Colon (tissue), 2 donors: Measurements from ENCODE around the gene MTHFSD.

ENCODE experiments used
- FAIRE-seq: peaks from 2 replicates; lab custom pipeline; 2012; peaks lifted over from hg19 to GRCh38; lab: Jason Lieb, UNC
- donor health status: control.
- donor health status: control.

The MTHFSD gene

GRCh38 chr16:86550281-86550680 lies 4.8 kb downstream of the MTHFSD start:
- FAIRE-seq = no peak

GRCh38 chr16:86549893-86550190 lies 5.2 kb downstream of the MTHFSD start:
- no peak for FAIRE-seq

GRCh38 chr16:86549076-86549892 lies 5.8 kb downstream of the MTHFSD start:
- FAIRE-seq = no peak

GRCh38 chr16:86547286-86547685 lies 7.7 kb downstream of the MTHFSD start:
- no peak for FAIRE-seq

GRCh38 chr16:86546638-86547013 lies 8.4 kb downstream of the MTHFSD start:
- FAIRE-seq = no peak

GRCh38 chr16:86545954-86546637 lies 8.9 kb downstream of the MTHFSD start:
- no peak for FAIRE-seq

- no peak for FAIRE-seq
These were observed 9.6 kb downstream of the MTHFSD start for GRCh38 chr16:86545481-86545880.

- no peak for FAIRE-seq
These were observed 12.0 kb downstream of the MTHFSD start for GRCh38 chr16:86542756-86543750.

- no peak for FAIRE-seq
These were observed 13.5 kb downstream of the MTHFSD start for GRCh38 chr16:86541560-86541959.

- no peak for FAIRE-seq
These were observed 14.1 kb downstream of the MTHFSD start for GRCh38 chr16:86540894-86541293.

- FAIRE-seq = no peak
These were observed 16.7 kb downstream of the MTHFSD start for GRCh38 chr16:86538196-86538780.

- FAIRE-seq = no peak
These were observed 17.5 kb downstream of the MTHFSD start for GRCh38 chr16:86537486-86537885.

- FAIRE-seq = no peak
These were observed 18.4 kb downstream of the MTHFSD start for GRCh38 chr16:86536621-86537020.

- FAIRE-seq = no peak
These were observed 20.0 kb downstream of the MTHFSD start for GRCh38 chr16:86534779-86535615.

GRCh38 chr16:86533767-86534351 lies 21.2 kb downstream of the MTHFSD start:
- no peak for FAIRE-seq

GRCh38 chr16:86533076-86533475 lies 22.0 kb downstream of the MTHFSD start:
- FAIRE-seq = no peak

- no peak for FAIRE-seq
These were observed 22.6 kb downstream of the MTHFSD start for GRCh38 chr16:86532526-86532815.

- no peak for FAIRE-seq
These were observed 23.2 kb downstream of the MTHFSD start for GRCh38 chr16:86531641-86532525.

GRCh38 chr16:86531191-86531545 lies 23.9 kb downstream of the MTHFSD start:
- FAIRE-seq = no peak
